ENCODE results near the gene PAAF1.
"Not testable (repeated sequence)": the region's sequence is repeated elsewhere in the genome, so short reads cannot be mapped to it uniquely, and the experiment has no call there.

The PAAF1 gene

GRCh38 chr11:73888244-73888643 lies 11.4 kb downstream of the PAAF1 start:
- no peak for DNase-seq

DNA sequence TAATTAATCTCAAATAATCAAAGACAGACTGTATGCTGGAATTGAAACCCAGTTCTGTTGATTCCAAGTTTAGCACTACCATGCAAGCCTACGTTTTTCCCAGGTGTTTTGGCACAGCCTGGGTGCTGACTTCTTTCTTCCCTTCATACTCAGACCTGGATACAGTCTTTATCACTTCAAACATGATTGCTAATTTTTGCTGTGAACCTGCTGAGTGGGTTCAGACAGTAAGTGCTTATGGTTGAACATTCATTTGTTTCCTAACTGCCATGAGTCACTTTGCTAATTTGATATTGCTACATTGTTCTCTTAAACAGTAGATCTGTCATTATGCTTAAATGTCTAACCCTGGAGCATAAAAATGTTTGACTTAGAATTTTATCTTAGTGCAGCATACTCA lies 12.2 kb downstream of the PAAF1 start:
- DNase-seq = no peak

DNA sequence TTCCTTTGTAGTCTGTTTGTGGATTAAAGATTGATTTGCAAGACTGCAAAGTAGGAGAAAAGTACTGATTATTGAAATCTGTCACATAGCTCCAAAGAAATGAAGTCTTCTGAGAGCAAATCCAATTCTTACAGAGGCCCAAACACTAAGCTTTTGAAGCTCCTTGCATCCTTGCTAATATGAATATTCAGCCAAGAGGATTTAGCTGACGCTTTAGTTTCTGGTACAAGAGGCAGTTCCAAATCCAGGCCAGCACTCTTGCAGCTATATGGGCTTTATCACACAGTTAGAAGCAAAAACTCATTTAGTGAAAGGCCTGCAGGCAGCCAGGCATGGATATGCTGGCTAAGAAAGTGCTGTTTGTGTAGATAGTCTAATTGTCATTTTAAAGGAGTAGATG lies 12.7 kb downstream of the PAAF1 start:
- DNase-seq = no peak

DNA sequence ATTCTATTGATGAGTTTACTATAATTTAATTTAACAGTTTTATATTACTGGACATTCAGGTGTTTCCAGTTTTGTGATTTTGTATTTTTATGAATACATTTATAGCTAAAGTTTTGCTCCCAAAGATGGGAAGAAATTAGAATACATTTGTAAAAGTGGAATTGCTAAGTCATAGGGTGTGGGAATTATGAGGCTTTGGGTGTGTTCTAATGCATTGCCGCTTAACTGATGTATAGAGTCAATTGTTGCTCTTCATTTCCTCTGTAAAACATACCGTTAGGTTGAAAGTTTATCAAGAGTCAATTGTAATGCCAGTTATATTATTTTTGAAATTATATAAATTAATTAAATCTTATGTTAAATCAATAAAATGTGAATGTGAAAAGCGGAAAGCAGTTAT lies 16.2 kb downstream of the PAAF1 start:
- DNase-seq = no peak

DNA sequence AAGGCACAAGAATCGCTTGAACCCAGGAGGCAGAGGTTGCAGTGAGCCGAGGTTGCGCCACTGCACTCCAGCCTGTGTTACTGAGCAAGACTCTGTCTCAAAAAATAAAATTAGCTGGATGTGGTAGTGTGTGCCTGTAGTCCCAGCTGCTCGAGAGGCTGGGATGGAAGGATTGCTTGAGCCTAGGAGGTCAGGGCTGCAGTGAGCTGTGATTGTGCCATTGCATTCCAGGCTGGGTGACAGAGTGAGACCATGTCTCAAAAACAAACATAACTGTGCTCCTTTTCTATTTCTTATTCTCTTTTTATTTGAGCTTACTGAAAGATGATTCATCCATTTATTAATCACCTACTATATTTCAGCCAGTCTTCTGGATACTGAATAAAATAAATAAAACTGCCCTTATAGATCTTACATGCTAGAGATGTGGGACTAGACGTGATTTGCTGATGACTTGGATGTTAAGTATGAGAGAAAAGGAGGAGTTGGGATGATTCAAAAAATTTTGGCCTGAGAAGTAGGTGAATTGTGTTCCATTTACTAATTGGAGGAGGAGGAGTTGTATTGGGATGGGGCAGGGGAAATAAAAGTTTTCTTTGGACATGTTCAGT lies 18.0 kb downstream of the PAAF1 start:
- no peak for DNase-seq

- no peak for DNase-seq
Measured at GRCh38 chr11:73902303-73902702, 25.5 kb downstream of the PAAF1 start.

DNA sequence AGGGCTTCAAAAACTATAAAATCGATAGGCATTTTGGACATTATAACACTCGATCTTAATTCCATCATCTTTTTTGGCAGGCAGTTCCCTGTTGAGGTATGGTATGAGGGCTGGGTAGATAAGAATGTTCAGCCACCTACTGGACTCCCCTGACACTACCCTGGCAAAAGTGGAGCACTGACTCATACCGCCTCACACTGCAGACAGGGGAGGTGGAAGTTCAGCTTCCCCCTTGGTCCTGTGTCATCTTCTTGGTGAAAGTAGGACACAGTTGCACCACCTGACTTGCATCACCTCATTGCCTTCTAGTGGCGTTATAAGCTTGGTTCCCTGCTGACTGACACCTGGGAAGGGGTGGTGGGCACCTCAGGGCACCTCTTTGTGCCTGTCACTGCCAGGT lies 30.4 kb downstream of the PAAF1 start:
- no peak for DNase-seq

- no peak for DNase-seq
Measured at GRCh38 chr11:73912026-73912425, 35.2 kb downstream of the PAAF1 start.

GRCh38 chr11:73913472-73913871 lies 36.7 kb downstream of the PAAF1 start:
- no peak for DNase-seq

GRCh38 chr11:73914284-73914683 lies 37.5 kb downstream of the PAAF1 start:
- no peak for DNase-seq

GRCh38 chr11:73916435-73916834 lies 39.6 kb downstream of the PAAF1 start:
- no peak for DNase-seq

GRCh38 chr11:73921180-73921579 lies 44.4 kb downstream of the PAAF1 start:
- no peak for DNase-seq

DNA sequence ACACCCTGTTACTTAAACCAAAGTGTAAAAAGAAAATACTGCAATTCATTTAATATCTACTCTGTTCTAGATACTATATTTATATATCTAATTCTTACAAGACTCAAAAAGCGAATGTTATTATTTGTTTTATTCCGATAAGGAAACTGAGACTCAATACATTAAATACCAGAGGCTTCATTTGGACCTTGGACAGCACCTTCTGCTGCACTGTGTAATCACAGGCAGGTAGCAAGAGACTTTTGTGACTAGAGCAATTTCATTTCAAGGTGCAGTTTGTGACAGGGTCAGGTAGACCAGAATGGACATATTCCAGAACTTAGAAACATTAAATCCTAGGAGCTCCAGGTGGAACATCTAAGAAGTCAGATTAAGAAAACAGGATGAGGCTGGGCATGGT lies 52.6 kb downstream of the PAAF1 start:
- no peak for DNase-seq

DNA sequence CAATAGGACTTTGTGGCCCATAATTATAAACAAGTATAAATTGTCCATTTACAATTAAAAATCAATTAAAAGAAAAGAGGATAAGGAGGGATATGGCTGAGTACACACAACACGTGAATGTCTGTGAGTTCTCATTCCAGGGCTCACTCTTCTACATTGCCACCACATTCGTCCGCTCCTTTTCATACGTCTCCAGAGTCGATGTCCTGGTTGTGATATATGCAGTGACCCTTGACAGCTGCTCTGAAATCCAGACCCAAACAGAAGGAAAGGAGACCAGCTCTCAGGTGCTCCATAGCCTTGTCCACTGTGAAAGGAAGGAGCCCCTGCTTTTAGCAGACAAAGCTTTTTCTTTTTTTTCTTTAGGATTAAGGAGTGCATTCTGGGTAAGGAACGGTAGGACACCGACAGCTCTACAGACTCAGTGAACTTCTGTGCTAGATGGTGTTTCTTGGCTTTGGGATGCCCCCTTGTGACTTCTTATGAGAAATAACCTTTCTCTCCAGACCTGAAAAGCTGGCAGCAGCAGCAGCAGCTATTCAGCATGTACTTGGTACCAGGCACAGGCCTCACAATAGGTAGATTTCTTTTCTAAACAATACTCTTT lies 54.3 kb downstream of the PAAF1 start:
- peak; percentile 40 for DNase-seq

DNA sequence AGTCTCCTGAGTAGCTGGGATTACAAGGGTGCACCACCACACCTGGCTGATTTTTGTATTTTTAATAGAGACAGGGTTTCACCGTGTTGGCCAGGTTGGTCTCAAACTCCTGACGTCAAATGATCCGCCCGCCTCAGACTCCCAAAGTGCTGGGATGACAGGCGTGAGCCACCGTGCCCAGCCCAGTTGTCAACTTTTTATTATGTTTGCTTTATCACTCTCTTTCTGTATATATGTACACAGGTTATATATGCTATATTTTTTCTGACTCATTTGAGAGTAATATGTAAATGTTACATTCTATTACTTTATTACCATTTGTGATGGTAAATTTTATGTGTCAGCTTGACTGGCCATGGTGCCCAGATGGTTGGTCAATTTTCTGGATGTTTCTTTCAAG lies 55.2 kb downstream of the PAAF1 start:
- no peak for DNase-seq

GRCh38 chr11:73932781-73933180 lies 56.0 kb downstream of the PAAF1 start:
- DNase-seq = no peak

GRCh38 chr11:73936047-73936446 lies 59.2 kb downstream of the PAAF1 start:
- not testable (repeated sequence) for DNase-seq

DNA sequence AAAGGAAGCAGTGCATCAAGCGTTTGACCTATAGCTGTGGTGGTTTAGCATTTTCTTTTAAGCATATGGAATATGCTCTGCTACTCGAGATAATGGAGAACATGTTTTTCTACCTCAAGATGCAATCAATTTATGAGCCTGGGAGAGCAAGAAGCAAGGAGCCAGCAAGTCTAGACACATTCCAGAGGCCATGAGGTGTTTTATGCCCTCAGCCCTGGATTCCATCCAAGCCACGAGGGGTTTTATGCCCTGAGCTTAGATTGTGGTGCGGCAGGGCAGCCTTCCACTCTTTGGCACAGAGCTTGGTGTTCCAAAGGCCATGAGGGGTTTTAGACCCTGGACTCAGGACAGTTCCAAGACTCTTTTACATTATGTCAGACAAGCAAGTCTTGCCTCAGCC lies 62.3 kb downstream of the PAAF1 start:
- no peak for DNase-seq

DNA sequence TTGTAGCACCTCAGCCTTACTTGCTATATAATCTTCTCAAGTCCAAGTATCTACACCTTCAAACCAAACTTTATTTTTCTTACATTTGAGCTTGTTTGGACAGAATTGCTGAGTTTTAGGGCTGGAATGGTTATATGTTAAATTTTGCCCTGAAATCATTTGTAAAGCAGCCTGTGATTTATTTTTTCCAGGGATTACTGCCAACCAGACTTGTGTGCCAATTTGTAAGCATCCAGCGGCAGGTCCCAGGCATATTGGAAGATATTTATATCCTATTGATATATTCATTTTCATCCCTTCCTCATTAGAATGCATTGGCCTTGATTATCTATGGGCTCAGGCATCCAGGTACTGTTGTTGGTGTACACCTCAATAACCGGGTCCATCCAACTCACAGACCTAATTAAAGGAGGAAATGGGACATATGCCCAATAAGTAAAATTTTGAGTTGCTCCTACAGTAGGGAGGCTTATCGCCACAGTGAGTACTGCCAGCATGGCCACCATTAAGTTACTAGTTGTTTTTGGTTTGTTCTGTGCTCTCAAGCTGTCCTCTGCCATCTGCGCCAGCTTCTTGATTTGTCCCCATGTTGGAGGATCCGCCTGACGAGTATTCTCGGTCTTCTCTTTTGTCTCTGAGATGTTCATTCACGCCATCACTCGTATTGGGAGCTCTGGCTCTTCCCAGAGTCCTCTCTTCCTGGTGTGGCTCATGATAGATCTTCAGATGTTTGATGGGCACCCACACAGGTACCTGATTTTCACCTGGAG lies 64.2 kb downstream of the PAAF1 start:
- no peak for DNase-seq

- no peak for DNase-seq
Measured at GRCh38 chr11:73942010-73942409, 65.2 kb downstream of the PAAF1 start.

DNA sequence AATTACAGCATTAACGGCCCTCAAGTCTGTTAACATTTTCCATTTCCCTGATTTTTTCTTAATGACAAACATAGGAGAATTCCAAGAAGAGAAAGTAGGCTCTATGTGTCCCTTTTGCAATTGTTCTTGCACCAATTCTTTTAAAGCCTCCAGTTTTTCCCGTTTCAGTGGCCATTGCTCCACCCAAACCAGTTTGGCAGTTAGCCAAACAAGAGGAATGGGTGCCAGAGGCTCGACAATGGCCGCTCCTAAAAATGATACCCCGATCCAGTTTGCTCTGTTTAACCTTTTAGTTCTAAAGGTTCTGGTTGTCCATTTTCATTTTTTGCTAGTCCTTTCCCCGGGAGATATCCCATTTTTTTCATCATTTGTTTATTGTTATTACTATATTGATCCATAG lies 67.3 kb downstream of the PAAF1 start:
- DNase-seq = no peak

DNA sequence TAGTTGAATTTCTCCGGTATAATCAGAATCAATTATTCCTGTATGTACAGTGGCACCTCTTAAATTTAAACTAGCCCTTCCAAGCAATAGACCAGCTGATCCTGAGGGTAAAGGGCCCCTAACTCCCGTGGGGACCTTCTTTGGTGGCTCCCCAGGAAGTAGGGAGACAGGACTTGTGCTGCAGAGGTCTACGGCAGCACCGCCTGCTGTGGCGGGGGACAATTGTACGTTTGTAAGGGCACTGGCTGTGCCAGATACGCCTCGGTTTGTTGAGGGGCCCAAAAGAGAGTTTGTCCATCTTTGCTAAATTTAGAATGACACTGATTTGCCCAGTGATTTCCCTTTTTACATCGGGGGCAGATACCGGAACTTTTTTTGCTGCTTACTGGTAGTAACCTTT lies 68.1 kb downstream of the PAAF1 start:
- no peak for DNase-seq

DNA sequence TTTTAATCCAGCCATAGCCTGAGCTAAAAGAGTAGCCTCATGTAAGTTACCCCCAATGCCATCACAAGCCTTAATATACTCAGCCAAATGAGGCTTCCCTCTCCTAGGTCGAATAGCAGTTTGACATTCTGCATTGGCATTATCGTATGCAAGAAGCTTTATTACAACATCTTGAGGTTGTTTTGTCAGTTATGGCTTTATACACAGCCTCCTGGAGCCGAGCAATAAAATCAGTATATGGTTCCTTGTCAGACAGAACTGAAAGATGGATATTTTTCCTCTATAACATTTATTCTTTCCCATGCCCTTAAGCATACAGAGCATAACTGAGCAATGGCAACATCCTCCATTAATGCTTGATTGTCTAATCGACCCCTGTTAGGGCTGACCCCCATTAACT lies 68.6 kb downstream of the PAAF1 start:
- DNase-seq = no peak

GRCh38 chr11:73946798-73947458 lies 70.1 kb downstream of the PAAF1 start:
- DNase-seq = no peak
